ENCODE measurements around the gene CDC73.

DNA sequence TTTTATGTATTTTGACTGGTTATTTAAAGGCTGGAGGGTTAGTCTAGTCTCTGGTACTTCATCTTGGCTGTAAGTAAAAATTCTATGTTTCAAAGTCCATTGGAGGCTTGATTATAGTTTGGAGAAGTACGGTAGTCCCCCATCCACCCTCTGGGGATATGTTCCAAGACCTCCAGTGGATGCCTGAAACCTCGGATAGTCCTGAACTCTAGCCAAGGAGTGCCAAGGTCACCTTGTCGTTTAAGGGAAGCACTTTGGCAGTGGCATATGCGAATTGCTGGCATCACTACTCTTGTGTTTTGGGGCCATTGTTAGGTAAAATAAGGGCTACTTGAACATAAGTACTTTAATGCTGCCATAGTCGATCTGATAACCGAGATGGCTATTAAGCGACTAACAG is 18.4 kb downstream of the CDC73 start:
- TF ChIP-seq, protein P1, sequence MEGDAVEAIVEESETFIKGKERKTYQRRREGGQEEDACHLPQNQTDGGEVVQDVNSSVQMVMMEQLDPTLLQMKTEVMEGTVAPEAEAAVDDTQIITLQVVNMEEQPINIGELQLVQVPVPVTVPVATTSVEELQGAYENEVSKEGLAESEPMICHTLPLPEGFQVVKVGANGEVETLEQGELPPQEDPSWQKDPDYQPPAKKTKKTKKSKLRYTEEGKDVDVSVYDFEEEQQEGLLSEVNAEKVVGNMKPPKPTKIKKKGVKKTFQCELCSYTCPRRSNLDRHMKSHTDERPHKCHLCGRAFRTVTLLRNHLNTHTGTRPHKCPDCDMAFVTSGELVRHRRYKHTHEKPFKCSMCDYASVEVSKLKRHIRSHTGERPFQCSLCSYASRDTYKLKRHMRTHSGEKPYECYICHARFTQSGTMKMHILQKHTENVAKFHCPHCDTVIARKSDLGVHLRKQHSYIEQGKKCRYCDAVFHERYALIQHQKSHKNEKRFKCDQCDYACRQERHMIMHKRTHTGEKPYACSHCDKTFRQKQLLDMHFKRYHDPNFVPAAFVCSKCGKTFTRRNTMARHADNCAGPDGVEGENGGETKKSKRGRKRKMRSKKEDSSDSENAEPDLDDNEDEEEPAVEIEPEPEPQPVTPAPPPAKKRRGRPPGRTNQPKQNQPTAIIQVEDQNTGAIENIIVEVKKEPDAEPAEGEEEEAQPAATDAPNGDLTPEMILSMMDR (IDR thresholded peaks at IDR 0.05; ENCODE audit: low read depth, low read length, missing input control) = no peak
- TF ChIP-seq, protein P2, sequence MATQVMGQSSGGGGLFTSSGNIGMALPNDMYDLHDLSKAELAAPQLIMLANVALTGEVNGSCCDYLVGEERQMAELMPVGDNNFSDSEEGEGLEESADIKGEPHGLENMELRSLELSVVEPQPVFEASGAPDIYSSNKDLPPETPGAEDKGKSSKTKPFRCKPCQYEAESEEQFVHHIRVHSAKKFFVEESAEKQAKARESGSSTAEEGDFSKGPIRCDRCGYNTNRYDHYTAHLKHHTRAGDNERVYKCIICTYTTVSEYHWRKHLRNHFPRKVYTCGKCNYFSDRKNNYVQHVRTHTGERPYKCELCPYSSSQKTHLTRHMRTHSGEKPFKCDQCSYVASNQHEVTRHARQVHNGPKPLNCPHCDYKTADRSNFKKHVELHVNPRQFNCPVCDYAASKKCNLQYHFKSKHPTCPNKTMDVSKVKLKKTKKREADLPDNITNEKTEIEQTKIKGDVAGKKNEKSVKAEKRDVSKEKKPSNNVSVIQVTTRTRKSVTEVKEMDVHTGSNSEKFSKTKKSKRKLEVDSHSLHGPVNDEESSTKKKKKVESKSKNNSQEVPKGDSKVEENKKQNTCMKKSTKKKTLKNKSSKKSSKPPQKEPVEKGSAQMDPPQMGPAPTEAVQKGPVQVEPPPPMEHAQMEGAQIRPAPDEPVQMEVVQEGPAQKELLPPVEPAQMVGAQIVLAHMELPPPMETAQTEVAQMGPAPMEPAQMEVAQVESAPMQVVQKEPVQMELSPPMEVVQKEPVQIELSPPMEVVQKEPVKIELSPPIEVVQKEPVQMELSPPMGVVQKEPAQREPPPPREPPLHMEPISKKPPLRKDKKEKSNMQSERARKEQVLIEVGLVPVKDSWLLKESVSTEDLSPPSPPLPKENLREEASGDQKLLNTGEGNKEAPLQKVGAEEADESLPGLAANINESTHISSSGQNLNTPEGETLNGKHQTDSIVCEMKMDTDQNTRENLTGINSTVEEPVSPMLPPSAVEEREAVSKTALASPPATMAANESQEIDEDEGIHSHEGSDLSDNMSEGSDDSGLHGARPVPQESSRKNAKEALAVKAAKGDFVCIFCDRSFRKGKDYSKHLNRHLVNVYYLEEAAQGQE (IDR thresholded peaks at IDR 0.05) = no peak
- no peak for TF ChIP-seq RAD21 (IDR thresholded peaks at IDR 0.05)
- TF ChIP-seq EGR1 (IDR thresholded peaks at IDR 0.05; ENCODE audit: low read depth in 2 of 2) = no peak
- no peak for TF ChIP-seq TAF1 (conservative IDR thresholded peaks at IDR 0.05)
- TF ChIP-seq YY1 (IDR thresholded peaks at IDR 0.05) = no peak
